HepG2 (cell line): ENCODE results near the gene ACSF3. TPM values are rescaled to one million over a fixed set of nuclear protein-coding genes. Genes with fewer than 3 reads are reported as not detected.
A peak's percentile ranks its signal among the peaks of the same experiment; 100 is the strongest.

Experiments
- ATAD3A ChIP-seq: sonication (generic); formaldehyde crosslinking; IDR thresholded peaks from 2 replicates; pipeline ENCODE4 v1.4.0; 2020; ENCODE audit warnings: missing genetic modification reagents
- CAMTA2 ChIP-seq: sonication (generic); formaldehyde crosslinking; IDR thresholded peaks from 2 replicates; pipeline ENCODE4 v1.4.0; 2020; ENCODE audit warnings: mild to moderate bottlenecking, missing genetic modification reagents, borderline replicate concordance
- ESRRA ChIP-seq: sonication (generic); formaldehyde crosslinking; IDR thresholded peaks from 2 replicates; pipeline ENCODE4 v1.5.1; 2020; ENCODE audit warnings: mild to moderate bottlenecking, low read depth, missing genetic modification reagents
- NCOA1 ChIP-seq: sonication (generic); formaldehyde crosslinking; IDR thresholded peaks from 2 replicates; pipeline ENCODE4 v1.9.0; 2021; ENCODE audit warnings: missing genetic modification reagents
- NFKBIZ ChIP-seq: IDR thresholded peaks from 2 replicates; pipeline ENCODE4 v1.6.1; 2018; ENCODE audit warnings: missing genetic modification reagents, missing compliant biosample characterization
- PHF8 ChIP-seq: sonication (generic); formaldehyde crosslinking; IDR thresholded peaks from 2 replicates; pipeline ENCODE4 v1.5.0; 2020; ENCODE audit warnings: missing genetic modification reagents
- RCOR2 ChIP-seq: IDR thresholded peaks from 2 replicates; pipeline ENCODE4 v1.6.1; 2016; ENCODE audit warnings: missing biosample characterization, missing genetic modification reagents
- RFX3 ChIP-seq: IDR thresholded peaks from 2 replicates; pipeline ENCODE4 v1.6.1; 2016; ENCODE audit warnings: missing biosample characterization, missing genetic modification reagents
- U2AF1 ChIP-seq: fragments of 200-400 bp; formaldehyde crosslinking; optimal IDR thresholded peaks from 2 replicates; pipeline ENCODE3; 2017; ENCODE audit warnings: mild to moderate bottlenecking, low read depth, low read length
- ZMYM4 ChIP-seq: sonication (generic); formaldehyde crosslinking; IDR thresholded peaks from 2 replicates; pipeline ENCODE4 v1.8.1; 2023; ENCODE audit warnings: mild to moderate bottlenecking, missing genetic modification reagents
- ZNF317 ChIP-seq: sonication (generic); formaldehyde crosslinking; IDR thresholded peaks from 2 replicates; pipeline ENCODE4 v1.5.0; 2020; ENCODE audit warnings: mild to moderate bottlenecking, missing genetic modification reagents
- ZNF337 ChIP-seq: sonication (generic); formaldehyde crosslinking; IDR thresholded peaks from 2 replicates; pipeline ENCODE4 v1.5.1; 2020; ENCODE audit warnings: missing genetic modification reagents, low read depth, mild to moderate bottlenecking, borderline replicate concordance
- ZNF441 ChIP-seq: sonication (generic); formaldehyde crosslinking; IDR thresholded peaks from 2 replicates; pipeline ENCODE4 v1.7.0; 2021; ENCODE audit warnings: missing genetic modification reagents, borderline replicate concordance
- ZNF558 ChIP-seq: sonication (generic); formaldehyde crosslinking; IDR thresholded peaks from 2 replicates; pipeline ENCODE4 v1.9.0; 2022; ENCODE audit warnings: mild to moderate bottlenecking, missing genetic modification reagents, borderline replicate concordance
- ZNF570 ChIP-seq: sonication (generic); formaldehyde crosslinking; IDR thresholded peaks from 2 replicates; pipeline ENCODE4 v1.4.0; 2020; ENCODE audit warnings: mild to moderate bottlenecking, missing genetic modification reagents, borderline replicate concordance
- ZNF883 ChIP-seq: sonication (generic); formaldehyde crosslinking; IDR thresholded peaks from 2 replicates; pipeline ENCODE4 v1.5.1; 2020; ENCODE audit warnings: mild to moderate bottlenecking, missing genetic modification reagents; ENCODE audit errors: not compliant biosample characterization
- polyA plus RNA-seq, 8 experiments: library from polyadenylated mRNA; depleted of rRNA in 3 of 8; stranded (reverse) in 7 of 8; unstranded in 1 of 8; fragments of >200 nt; fragmentation: Illumina TruSeq in 4 of 8; extraction: Trizol in 4 of 8; gene quantifications; 2 replicates each; pipeline versions ENCODE4 v1.2.1 to v1.2.3, GENCODE V29; 2011 to 2016; ENCODE audit warnings: low read depth in 4 of 8, missing spikeins in 1 of 8, mixed read lengths in 1 of 8; ENCODE audit not compliant: insufficient read depth in 1 of 8
- total RNA-seq, 5 experiments: library from RNA; depleted of rRNA; stranded (reverse); fragments of >200 nt; fragmentation: Illumina TruSeq; extraction: Trizol; gene quantifications; 2 replicates each; pipeline ENCODE4 v1.2.3, GENCODE V29; 2016; ENCODE audit warnings: low read depth in 1 of 5
- TF ChIP-seq, protein P1 (sequence below): sonication (generic); formaldehyde crosslinking; IDR thresholded peaks from 2 replicates; pipeline ENCODE4 v1.4.0; 2020; ENCODE audit warnings: missing genetic modification reagents, borderline replicate concordance
- TF ChIP-seq, protein P2 (sequence below): IDR thresholded peaks from 2 replicates; pipeline ENCODE4 v1.6.1; 2012; ENCODE audit warnings: low read length, improper control_type of control experiment
- TF ChIP-seq, protein P3 (sequence below): IDR thresholded peaks from 2 replicates; pipeline ENCODE4 v1.6.1; 2016; ENCODE audit warnings: missing compliant biosample characterization, missing genetic modification reagents, borderline replicate concordance
- TF ChIP-seq, protein P4 (sequence below): sonication (generic); formaldehyde crosslinking; IDR thresholded peaks from 2 replicates; pipeline ENCODE4 v1.4.0; 2020; ENCODE audit warnings: missing genetic modification reagents

The ACSF3 gene
- total and polyA plus RNA-seq, 2 of the 13 experiments (the other 11 are each of a cell fraction or from before 2014, with no cell fraction given) = 14.9 to 30.6 TPM

DNA sequence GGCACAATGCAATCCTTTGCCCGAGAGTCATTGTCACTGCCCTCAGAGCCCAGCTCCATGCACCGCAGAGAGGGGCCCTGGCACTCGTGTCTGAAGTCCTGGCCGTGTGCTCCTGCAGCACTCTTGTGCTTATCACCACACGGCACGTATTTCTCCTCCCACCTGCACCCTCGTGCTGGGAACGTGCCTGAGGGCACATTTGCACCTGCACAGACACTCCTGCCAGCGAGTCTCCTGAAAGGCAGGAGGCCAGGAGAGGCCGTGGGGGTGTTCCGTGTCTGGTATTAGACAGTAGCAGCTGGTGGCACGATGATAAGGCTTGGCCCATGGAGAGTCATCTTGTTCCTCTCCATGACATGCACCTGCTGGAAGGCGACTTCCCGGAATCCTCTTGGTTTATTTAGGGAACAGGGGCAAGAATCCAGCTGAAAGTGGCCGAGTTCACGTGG, 3.4 kb upstream of the ACSF3 start (continued):
- TF ChIP-seq, protein P1, sequence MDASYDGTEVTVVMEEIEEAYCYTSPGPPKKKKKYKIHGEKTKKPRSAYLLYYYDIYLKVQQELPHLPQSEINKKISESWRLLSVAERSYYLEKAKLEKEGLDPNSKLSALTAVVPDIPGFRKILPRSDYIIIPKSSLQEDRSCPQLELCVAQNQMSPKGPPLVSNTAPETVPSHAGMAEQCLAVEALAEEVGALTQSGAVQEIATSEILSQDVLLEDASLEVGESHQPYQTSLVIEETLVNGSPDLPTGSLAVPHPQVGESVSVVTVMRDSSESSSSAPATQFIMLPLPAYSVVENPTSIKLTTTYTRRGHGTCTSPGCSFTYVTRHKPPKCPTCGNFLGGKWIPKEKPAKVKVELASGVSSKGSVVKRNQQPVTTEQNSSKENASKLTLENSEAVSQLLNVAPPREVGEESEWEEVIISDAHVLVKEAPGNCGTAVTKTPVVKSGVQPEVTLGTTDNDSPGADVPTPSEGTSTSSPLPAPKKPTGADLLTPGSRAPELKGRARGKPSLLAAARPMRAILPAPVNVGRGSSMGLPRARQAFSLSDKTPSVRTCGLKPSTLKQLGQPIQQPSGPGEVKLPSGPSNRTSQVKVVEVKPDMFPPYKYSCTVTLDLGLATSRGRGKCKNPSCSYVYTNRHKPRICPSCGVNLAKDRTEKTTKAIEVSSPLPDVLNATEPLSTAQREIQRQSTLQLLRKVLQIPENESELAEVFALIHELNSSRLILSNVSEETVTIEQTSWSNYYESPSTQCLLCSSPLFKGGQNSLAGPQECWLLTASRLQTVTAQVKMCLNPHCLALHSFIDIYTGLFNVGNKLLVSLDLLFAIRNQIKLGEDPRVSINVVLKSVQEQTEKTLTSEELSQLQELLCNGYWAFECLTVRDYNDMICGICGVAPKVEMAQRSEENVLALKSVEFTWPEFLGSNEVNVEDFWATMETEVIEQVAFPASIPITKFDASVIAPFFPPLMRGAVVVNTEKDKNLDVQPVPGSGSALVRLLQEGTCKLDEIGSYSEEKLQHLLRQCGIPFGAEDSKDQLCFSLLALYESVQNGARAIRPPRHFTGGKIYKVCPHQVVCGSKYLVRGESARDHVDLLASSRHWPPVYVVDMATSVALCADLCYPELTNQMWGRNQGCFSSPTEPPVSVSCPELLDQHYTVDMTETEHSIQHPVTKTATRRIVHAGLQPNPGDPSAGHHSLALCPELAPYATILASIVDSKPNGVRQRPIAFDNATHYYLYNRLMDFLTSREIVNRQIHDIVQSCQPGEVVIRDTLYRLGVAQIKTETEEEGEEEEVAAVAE (CRISPR knock-in tag) = no peak
- TF ChIP-seq, protein P2, sequence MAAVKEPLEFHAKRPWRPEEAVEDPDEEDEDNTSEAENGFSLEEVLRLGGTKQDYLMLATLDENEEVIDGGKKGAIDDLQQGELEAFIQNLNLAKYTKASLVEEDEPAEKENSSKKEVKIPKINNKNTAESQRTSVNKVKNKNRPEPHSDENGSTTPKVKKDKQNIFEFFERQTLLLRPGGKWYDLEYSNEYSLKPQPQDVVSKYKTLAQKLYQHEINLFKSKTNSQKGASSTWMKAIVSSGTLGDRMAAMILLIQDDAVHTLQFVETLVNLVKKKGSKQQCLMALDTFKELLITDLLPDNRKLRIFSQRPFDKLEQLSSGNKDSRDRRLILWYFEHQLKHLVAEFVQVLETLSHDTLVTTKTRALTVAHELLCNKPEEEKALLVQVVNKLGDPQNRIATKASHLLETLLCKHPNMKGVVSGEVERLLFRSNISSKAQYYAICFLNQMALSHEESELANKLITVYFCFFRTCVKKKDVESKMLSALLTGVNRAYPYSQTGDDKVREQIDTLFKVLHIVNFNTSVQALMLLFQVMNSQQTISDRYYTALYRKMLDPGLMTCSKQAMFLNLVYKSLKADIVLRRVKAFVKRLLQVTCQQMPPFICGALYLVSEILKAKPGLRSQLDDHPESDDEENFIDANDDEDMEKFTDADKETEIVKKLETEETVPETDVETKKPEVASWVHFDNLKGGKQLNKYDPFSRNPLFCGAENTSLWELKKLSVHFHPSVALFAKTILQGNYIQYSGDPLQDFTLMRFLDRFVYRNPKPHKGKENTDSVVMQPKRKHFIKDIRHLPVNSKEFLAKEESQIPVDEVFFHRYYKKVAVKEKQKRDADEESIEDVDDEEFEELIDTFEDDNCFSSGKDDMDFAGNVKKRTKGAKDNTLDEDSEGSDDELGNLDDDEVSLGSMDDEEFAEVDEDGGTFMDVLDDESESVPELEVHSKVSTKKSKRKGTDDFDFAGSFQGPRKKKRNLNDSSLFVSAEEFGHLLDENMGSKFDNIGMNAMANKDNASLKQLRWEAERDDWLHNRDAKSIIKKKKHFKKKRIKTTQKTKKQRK = no peak
- TF ChIP-seq ZNF317 (CRISPR knock-in tag) (peak; percentile 72), ATAD3A (CRISPR knock-in tag) (no peak), ZMYM4 (CRISPR knock-in tag) (peak; percentile 60; the same call in 1 of the 2 replicates), RCOR2 (CRISPR knock-in tag) (no peak), RFX3 (no peak), ZNF337 (CRISPR knock-in tag) (no peak), PHF8 (CRISPR knock-in tag) (no peak), NFKBIZ (CRISPR knock-in tag) (no peak), U2AF1 (no peak), ESRRA (no peak), ZNF883 (CRISPR knock-in tag) (peak; percentile 75), ZNF558 (peak; percentile 41; the same call in 1 of the 2 replicates), ZNF570 (CRISPR knock-in tag) (no peak), CAMTA2 (CRISPR knock-in tag) (no peak; the same call in 1 of the 2 replicates), NCOA1 (no peak), ZNF441 (CRISPR knock-in tag) (peak; percentile 55; the same call in 1 of the 2 replicates)
- TF ChIP-seq, protein P3, sequence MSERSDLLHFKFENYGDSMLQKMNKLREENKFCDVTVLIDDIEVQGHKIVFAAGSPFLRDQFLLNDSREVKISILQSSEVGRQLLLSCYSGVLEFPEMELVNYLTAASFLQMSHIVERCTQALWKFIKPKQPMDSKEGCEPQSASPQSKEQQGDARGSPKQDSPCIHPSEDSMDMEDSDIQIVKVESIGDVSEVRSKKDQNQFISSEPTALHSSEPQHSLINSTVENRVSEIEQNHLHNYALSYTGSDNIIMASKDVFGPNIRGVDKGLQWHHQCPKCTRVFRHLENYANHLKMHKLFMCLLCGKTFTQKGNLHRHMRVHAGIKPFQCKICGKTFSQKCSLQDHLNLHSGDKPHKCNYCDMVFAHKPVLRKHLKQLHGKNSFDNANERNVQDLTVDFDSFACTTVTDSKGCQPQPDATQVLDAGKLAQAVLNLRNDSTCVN (CRISPR knock-in tag) = 0 out of 2 replicates have a peak, but pooled peaks have one; percentile 16
- TF ChIP-seq, protein P4, sequence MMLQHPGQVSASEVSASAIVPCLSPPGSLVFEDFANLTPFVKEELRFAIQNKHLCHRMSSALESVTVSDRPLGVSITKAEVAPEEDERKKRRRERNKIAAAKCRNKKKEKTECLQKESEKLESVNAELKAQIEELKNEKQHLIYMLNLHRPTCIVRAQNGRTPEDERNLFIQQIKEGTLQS = no peak
